Dermis blood vessel endothelial cell (primary cell): ENCODE measurements around the gene CD48. TPM values are rescaled to one million over a fixed set of nuclear protein-coding genes. Genes with fewer than 3 reads are reported as not detected.

Experiments
- DNase-seq: peaks from one replicate; pipeline ENCODE4 v3.0.0; 2010
- total RNA-seq: library from RNA; depleted of rRNA; stranded (reverse); fragments of >200 nt; gene quantifications from 2 replicates; pipeline ENCODE4 v1.2.3, GENCODE V29; 2014

Gene CD48
- total RNA-seq, 1 donor from 2014 or later: not detected

GRCh38 chr1:160631983-160632625 lies 79.5 kb downstream of the CD48 start:
- DNase-seq: no peak

GRCh38 chr1:160630523-160631451 lies 80.8 kb downstream of the CD48 start:
- no peak for DNase-seq

GRCh38 chr1:160629286-160630210 lies 82.1 kb downstream of the CD48 start:
- DNase-seq: no peak

GRCh38 chr1:160628799-160629263 lies 82.8 kb downstream of the CD48 start:
- no peak for DNase-seq

Other genes with a start within 250 kb of the CD48 start
- not detected in 2 replicates for gene SLAMF6, start 188.6 kb downstream of the CD48 start, total RNA-seq
- gene CD84, start 132.3 kb downstream of the CD48 start, total RNA-seq: not detected in 2 replicates
- not detected in 2 replicates for gene SLAMF1, start 64.8 kb downstream of the CD48 start, total RNA-seq
- not detected in 2 replicates for gene SLAMF7, start 27.4 kb upstream of the CD48 start, total RNA-seq
- gene LY9, start 84.4 kb upstream of the CD48 start, total RNA-seq: not detected in 2 replicates
- 0.14 TPM in 1 of 2 replicates, not detected in the other for gene CD244, start 151.1 kb upstream of the CD48 start, total RNA-seq
- not detected in 2 replicates for gene ITLN1, start 173.4 kb upstream of the CD48 start, total RNA-seq
- gene ITLN2, start 243.0 kb upstream of the CD48 start, total RNA-seq: not detected in 2 replicates